ENCODE measurements around the gene AFAP1L2. TPM values are rescaled to one million over a fixed set of nuclear protein-coding genes. Genes with fewer than 3 reads are reported as not detected.

The AFAP1L2 gene
- total and polyA plus RNA-seq, 8 donors = 2.6 to 25.0 (median 10.0) TPM

GRCh38 chr10:114328874-114329273 is 75.4 kb downstream of the AFAP1L2 start:
- TF ChIP-seq POLR2AphosphoS5 (IDR thresholded peaks at IDR 0.05) (no peak), EP300 (IDR thresholded peaks at IDR 0.05) (no peak), POLR2A (IDR thresholded peaks at IDR 0.05) (no peak), CTCF (IDR thresholded peaks at IDR 0.05) (no peak)
- H3K4me3 ChIP-seq = no peak overlapping the region
- H3K27ac ChIP-seq = peak overlapping the region in 1 of 5 donors; percentile 3
- no peaks in the 10 kb centered on the region for H3K27me3 ChIP-seq
- intact Hi-C loops (cut with DNase I; ENCODE audit: low total_unique reads) = no loop called here
- H3K9me3 ChIP-seq = no peaks in the 10 kb centered on the region
- H3K4me1 ChIP-seq = peaks cover 0 to 22% (median 12%) of the 10 kb centered on the region in 4 donors
- DNase-seq = peak in 1 of 2 donors; percentile 46
- H3K36me3 ChIP-seq = peaks cover 0 to 5% (median 0%) of the 10 kb centered on the region in 4 donors
- 55 to 68% (median 59%) methylated on average over 4 to 6 of the region's 6 CpGs for WGBS, 5 donors

GRCh38 chr10:114328441-114328812 is 75.9 kb downstream of the AFAP1L2 start:
- no peak for DNase-seq
- TF ChIP-seq POLR2AphosphoS5 (IDR thresholded peaks at IDR 0.05) = no peak
- TF ChIP-seq CTCF (IDR thresholded peaks at IDR 0.05) = no peak
- TF ChIP-seq EP300 (IDR thresholded peaks at IDR 0.05) = no peak
- TF ChIP-seq POLR2A (IDR thresholded peaks at IDR 0.05) = no peak
- intact Hi-C loops (cut with DNase I; ENCODE audit: low total_unique reads) = no loop called here
- WGBS, 5 donors = 78 to 88% (median 83%) methylated on average over 3 to 6 of the region's 6 CpGs
- Histone ChIP-seq H3K4me3 (no peak overlapping the region), H3K9me3 (no peaks in the 10 kb centered on the region), H3K27me3 (no peaks in the 10 kb centered on the region), H3K4me1 (peaks cover 0 to 18% (median 10%) of the 10 kb centered on the region in 4 donors), H3K36me3 (peaks cover 0 to 5% (median 0%) of the 10 kb centered on the region in 4 donors), H3K27ac (peak overlapping the region in 1 of 5 donors; percentile 3)

- Histone ChIP-seq H3K27me3 (no peaks in the 10 kb centered on the region), H3K36me3 (peaks cover 0 to 5% (median 0%) of the 10 kb centered on the region in 4 donors), H3K4me1 (peaks cover 0 to 16% (median 7%) of the 10 kb centered on the region in 4 donors), H3K4me3 (no peak overlapping the region), H3K27ac (no peak overlapping the region), H3K9me3 (no peaks in the 10 kb centered on the region)
- intact Hi-C loops (cut with DNase I; ENCODE audit: low total_unique reads) = no loop called here
- no peak for DNase-seq
- WGBS, 5 donors = 69 to 80% (median 72%) methylated on average over 9 to 15 of the region's 15 CpGs
- TF ChIP-seq EP300 (IDR thresholded peaks at IDR 0.05) (no peak), POLR2AphosphoS5 (IDR thresholded peaks at IDR 0.05) (no peak), CTCF (IDR thresholded peaks at IDR 0.05) (no peak), POLR2A (IDR thresholded peaks at IDR 0.05) (no peak)
These were observed 76.5 kb downstream of the AFAP1L2 start for GRCh38 chr10:114327537-114328440.

GRCh38 chr10:114326795-114327194 is 77.5 kb downstream of the AFAP1L2 start:
- Histone ChIP-seq H3K36me3 (peaks cover 0 to 14% (median 0%) of the 10 kb centered on the region in 4 donors), H3K27ac (no peak overlapping the region), H3K9me3 (no peaks in the 10 kb centered on the region), H3K4me3 (no peak overlapping the region), H3K27me3 (no peaks in the 10 kb centered on the region), H3K4me1 (peaks cover 0 to 16% (median 7%) of the 10 kb centered on the region in 4 donors)
- intact Hi-C loops (cut with DNase I; ENCODE audit: low total_unique reads) = no loop called here
- TF ChIP-seq EP300 (IDR thresholded peaks at IDR 0.05) (no peak), CTCF (IDR thresholded peaks at IDR 0.05) (no peak), POLR2A (IDR thresholded peaks at IDR 0.05) (no peak), POLR2AphosphoS5 (IDR thresholded peaks at IDR 0.05) (no peak)
- DNase-seq = no peak
- 78 to 95% (median 87%) methylated on average over 1 to 2 of the region's 2 CpGs for WGBS, 5 donors

All from stomach (tissue), 9 donors.